Placental pericyte (primary cell): ENCODE measurements around the gene ZC3H12D. TPM values are rescaled to one million over a fixed set of nuclear protein-coding genes. Genes with fewer than 3 reads are reported as not detected.
A peak's percentile ranks its signal among the peaks of the same experiment; 100 is the strongest.

Experiments
- small RNA-seq: library from RNA; depleted of rRNA; stranded (forward); fragments of <200 nt; gene quantifications from one replicate; pipeline ENCODE3, GENCODE V24; 2012; ENCODE audit warnings: low replicate concordance
- total RNA-seq: library from RNA; depleted of rRNA; stranded (reverse); fragments of >200 nt; gene quantifications from 2 replicates; pipeline ENCODE4 v1.2.3, GENCODE V29; 2012

ZC3H12D gene
- 0.14 and 0.22 TPM in 2 replicates for total RNA-seq

DNA sequence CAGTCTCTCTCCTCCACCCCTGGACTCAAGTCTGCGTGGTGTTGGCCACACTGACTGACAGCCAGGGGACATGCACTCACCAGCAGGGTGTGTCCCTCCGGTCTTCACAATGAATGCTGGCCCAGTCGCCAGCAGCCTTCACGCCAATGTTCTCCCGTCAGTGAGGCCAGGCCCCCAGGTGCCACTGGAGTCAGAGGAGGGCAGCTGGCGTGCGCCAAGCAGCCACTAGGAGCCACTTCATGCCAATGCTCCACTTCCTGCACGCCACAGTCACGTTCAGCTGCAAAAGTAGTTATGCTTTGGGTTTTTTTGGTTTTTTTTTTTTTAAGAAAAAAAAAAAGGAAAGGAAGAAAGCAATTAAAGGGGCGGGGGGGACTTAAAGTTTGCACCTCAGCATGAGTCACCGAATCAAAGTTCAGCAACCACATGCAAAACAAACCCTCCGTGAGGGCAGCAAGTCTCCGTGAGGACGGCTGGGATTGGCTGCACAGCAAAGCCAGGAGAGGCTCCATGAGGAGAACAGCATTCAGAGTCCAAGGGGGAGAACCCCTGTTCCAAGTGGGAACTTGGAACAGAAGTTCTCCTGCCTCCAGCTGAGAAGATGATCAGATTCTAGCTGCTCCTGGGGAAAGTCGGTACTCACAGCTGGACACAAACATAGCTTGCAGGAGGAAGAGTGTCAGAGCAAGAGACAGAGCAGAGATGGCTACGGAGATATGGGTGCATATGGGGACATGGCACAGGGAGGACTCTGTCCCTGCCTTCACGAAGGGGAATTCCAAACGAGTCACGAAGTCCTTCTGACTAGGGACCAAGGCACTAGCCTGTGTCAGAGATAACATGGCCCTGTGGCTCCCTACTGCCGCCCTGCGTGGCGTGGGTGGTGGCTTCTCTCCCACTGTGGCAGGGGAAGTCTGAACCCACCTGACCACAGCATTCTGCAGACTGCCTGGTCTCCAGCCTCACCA, at the start of gene ZC3H12D:
Gene ZC3H12D (minus strand): TSS at position 282 of the 968 bp plus-strand sequence. CDS start 10,471 bp downstream, outside the sequence.

GRCh38 chr6:149400050-149400449, 84.8 kb downstream of the ZC3H12D start, which contains the start of gene SUMO4:
Gene SUMO4, plus strand, starts transcription at chr6:149400262. Its CDS starts 130 bp downstream, at chr6:149400392.

Small RNA genes within 50 kb of the gene (small RNA-seq; reads per million reads assigned to genes)
- 0.94 reads per million, percentile 42 among the genes with 10 or more reads in this experiment for gene RNU7-3P

Other genes with a start within 250 kb of the ZC3H12D start
- gene TAB2, start 167.3 kb downstream of the ZC3H12D start, total RNA-seq: 25.4 and 26.1 TPM in 2 replicates
- gene SUMO4, start 84.8 kb downstream of the ZC3H12D start, total RNA-seq: 1.5 and 2.3 TPM in 2 replicates
- gene PPIL4, start 61.0 kb upstream of the ZC3H12D start, total RNA-seq: 31.2 and 33.7 TPM in 2 replicates
- gene GINM1, start 81.4 kb upstream of the ZC3H12D start, total RNA-seq: 35.8 and 59.3 TPM in 2 replicates
- gene KATNA1, start 163.7 kb upstream of the ZC3H12D start, total RNA-seq: 25.6 and 26.3 TPM in 2 replicates
- 17.1 and 24.3 TPM in 2 replicates for gene LATS1, start 233.1 kb upstream of the ZC3H12D start, total RNA-seq